Amygdala (tissue), 56 donors: ENCODE results near the gene EDEM1.
"Not testable (repeated sequence)": the region's sequence is repeated elsewhere in the genome, so short reads cannot be mapped to it uniquely, and the experiment has no call there.

Experiments
- DNase-seq, 56 donors: peaks; one replicate each; lab custom pipeline; 2025; lab: John Stamatoyannopoulos, UW

Gene EDEM1

GRCh38 chr3:5187156-5187919, at the start of gene EDEM1:
Gene EDEM1, plus strand, starts transcription at chr3:5187707. Its CDS starts 99 bp downstream, at chr3:5187806.
- DNase-seq = peak; percentile 25 to 97 (median 92)

GRCh38 chr3:5138214-5138981, 49.1 kb upstream of the EDEM1 start:
- DNase-seq = peak in 1 of 56 donors; percentile 13

DNA sequence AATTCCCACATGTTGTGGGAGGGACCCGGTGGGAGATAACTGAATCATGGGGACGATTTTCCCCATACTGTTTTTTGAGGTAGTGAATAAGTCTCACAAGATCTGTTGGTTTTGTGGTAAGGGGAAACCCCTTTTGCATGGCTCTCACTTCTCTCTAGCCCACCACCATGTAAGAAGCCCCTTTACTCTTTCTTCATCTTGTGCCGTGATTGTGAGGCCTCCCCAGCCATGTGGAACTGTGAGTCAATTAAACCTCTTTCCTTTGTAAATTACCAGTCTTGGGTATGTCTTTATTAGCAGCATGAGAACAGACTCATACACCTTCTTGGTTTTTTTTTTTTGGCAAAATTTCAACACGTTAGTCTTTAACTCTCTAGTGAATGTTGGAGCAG, 47.3 kb upstream of the EDEM1 start:
- DNase-seq = no peak

- no peak for DNase-seq
Measured at GRCh38 chr3:5140839-5141238, 46.7 kb upstream of the EDEM1 start.

- no peak for DNase-seq
Measured at GRCh38 chr3:5141760-5142159, 45.7 kb upstream of the EDEM1 start.

DNA sequence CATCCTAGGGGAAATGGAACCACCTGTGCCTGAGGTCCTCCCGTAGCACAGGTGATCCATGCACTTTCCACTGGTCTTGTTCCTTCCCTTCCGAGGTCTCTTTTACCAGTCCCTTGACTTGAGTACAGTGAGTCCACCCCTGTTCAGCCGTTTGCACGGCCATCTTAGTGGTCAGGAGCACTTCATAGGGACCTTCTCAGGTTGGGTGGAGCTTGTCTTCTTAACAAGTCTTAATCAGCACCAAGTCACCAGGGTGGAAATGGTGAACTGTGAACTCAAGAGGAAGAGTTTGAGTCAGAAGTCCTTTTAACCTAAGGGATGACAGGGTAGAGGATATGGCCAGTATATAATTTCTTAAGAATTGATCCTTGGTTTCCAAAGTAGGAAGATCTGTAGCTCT, 44.0 kb upstream of the EDEM1 start:
- DNase-seq = no peak

DNA sequence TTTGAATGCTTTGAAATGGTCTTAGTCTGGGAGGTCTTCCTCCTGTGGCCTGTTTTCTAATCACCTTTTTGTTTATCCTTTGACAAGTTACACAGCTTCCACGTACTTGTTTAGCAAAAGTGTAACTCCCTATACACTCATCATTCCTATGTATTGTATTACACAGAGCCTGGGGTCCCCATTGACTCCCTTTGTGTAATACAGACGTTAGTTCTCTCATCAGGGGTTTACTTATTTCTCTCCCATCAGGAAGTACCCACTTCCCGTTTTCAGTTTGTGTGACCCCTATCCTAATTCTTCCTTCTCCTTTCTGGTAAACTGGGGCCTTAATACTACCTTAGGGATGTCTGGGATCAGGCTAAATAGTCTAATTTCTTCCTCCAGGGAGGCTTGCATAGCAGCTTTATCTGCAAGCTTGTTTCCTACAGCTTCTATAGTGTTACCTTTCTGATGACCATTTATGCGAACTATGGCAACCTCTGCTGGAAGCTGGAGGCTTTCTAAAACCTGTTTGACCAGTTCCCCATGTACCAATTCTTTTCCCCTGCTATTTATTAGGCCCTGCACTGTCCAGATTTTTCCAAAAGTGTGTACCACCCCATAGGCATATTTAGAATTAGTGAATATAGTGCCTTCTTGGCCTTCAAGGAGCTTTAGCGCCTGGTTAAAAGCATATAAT, 43.1 kb upstream of the EDEM1 start:
- no peak for DNase-seq

DNA sequence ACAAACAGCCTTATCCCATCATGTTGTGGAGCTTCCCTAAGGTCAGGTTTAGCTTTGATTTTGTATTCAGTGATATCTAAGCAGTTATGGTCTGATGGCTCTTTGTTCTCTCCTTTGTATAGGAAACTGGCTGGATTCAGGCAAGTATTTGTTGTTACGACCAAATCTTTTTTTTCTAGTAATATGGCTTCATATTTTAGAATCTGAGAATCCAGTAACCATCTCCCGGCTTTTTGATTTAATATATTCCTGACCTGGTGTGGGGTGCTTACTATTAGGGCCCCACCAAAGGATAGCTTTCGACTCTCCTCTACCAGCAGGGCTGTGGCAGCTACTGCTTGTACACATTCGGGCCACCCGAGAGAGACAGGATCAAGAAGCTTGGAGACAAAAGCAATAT, 42.4 kb upstream of the EDEM1 start:
- no peak for DNase-seq

DNA sequence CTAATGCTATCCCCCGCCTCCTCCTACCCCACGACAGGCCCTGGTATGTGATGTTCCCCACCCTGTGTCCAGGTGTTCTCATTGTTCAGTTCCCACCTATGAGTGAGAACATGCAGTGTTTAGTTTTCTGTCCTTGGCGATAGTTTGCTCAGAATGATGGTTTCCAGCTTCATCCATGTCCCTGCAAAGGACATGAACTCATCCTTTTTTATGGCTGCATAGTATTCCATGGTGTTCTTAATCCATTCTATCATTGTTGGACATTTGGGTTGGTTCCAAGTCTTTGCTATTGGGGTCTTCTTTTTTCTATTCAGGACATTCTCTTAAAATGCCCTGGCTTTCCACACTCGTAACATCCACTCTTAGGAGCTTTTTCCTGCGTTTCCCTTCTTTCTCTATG, 40.4 kb upstream of the EDEM1 start:
- not testable (repeated sequence) for DNase-seq

DNA sequence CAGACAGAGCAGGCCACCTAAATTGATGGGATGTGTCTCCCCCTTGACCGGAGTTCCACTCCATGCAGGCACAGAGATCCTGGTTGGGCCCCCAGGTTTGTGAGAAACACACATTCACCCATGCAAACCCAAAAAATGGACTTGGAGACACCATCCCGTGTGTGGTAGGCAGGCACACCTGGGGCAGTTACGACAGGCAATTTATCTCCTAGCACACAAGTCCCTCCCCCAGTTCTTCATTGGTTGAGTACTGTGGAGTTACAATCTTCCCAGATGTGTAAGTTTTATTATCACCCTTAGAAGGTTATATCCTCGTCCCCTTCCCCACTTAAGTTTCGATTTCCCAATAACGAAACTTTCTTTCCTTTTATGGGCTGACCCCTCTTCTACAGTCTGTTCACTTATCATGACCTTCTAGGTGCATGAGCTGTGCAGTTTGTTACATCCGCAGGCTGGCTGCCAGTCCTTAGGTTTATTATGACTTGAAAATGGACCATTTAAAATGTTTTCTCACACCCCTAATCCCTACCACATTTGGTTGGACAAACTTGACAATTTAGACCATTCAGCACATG, 38.1 kb upstream of the EDEM1 start:
- DNase-seq = no peak

- DNase-seq = no peak
Measured at GRCh38 chr3:5151586-5151985, 35.9 kb upstream of the EDEM1 start.

DNA sequence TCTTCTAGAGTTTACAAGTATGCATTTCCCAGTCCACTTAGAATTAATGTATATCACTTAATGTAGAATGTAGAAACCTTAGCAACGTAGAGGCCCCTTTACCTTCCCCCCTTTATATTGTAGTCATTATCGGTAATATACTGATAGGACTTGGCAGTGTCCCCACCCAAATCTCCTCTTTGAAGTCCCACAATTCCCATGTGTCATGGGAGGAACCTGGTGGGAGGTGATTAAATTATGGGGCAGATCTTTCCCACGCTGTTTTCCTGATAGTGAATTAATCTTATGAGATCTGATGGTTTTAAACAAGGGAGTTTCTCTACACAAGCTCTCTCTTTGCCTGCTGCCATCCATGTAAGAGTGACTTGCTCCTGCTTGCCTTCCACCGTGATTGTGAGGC, 34.4 kb upstream of the EDEM1 start:
- no peak for DNase-seq

DNA sequence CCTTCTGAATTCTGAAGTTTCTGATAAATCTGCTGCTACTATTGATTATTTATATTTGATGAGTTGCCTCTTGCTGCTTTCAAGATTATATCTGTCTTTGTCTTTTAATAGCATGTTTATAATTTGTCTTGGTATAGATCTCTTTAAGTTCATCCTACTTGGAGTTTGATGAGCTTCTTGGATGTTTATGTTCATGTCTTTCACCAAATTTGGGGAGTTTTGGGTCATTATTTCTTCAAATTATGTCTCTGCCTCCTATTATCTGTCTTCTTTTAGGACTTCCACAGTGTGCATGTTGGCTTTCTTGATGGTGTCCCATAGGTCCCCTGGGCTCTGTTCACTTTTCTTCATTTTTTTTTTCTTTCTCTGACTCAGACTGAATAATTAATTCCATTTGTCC, 32.3 kb upstream of the EDEM1 start:
- DNase-seq = no peak

DNA sequence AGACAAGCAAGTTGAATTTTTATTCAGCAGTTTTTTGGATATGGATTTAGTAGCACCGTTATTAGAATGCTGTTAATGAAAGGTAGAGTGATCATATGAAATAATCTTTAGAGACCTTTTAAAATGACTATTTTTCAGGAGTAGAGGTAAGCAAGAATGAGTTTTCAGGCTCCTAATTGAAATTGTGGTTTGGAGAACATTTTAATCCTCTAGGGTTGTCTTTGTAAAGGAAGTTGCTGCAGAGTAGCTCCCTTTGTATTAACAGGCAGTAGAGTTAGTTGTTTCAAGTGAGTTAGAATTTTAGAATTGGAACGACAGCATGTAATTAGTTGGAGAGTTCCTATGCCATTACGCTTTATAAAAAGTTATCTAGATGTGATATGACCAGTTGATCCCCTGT, 27.2 kb upstream of the EDEM1 start:
- DNase-seq = no peak

- no peak for DNase-seq
Measured at GRCh38 chr3:5160940-5161858, 26.3 kb upstream of the EDEM1 start.

- DNase-seq = no peak
Measured at GRCh38 chr3:5162102-5162501, 25.4 kb upstream of the EDEM1 start.

DNA sequence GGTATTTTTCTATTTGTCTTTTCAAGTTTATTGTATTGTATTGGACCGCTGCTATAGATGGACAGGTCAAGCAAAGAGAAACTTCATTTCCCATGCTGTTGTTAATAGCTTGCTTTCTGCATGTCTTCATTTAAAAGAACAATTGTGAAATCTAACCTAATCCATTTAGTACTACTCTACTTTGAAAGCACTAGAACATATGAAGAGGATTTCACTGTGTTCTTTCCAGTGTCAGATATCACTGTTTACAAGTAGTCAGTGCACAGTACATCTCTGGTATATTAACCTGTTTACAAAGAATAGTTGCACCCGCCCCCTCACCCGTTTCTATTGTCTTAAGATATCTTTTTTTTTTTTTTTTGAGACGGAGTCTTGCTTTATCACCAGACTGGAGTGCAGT, 21.8 kb upstream of the EDEM1 start:
- DNase-seq = no peak

DNA sequence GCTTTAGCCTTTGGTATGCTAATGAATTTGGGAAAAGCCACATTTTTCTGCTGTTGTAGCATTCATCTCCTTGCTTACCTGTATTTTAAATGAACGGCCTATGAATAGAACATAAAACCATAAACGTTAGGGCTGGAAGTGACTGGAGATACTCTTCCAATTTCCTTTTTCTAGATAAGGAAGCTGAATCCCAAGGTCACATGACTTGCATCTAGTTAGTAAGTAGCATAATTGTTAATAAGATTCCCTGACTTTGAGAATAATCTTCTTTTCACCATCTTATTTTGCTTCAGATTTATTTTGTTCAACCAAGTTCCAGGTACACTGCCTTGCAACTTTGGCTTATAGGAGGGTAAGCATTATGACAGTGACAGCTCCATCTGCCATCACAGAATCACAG, 20.7 kb upstream of the EDEM1 start:
- no peak for DNase-seq

- DNase-seq = no peak
Measured at GRCh38 chr3:5168110-5168509, 19.4 kb upstream of the EDEM1 start.

DNA sequence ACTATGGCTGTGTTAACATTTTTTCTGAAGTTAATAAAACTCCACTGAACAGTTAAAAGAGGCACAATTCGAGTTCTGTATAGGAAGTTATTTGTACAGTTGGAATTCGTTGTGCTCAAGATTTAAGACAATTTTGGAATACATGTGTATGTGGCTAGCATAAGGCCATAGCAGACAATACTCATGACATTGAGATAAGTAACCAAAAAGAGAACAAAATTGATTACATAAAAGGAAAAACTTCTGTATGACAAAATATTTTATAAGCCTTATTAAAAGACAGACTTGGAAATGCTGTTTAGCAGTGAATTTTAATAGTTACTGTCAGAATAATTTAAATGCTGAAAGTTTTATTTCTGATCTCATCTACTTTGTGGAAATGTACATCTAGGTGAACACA, 17.7 kb upstream of the EDEM1 start:
- no peak for DNase-seq
